Ammon's horn (tissue), 1 donor: ENCODE data around the gene HYAL2.
A peak's percentile ranks its signal among the peaks of the same experiment; 100 is the strongest.
"Not testable (repeated sequence)": the region's sequence is repeated elsewhere in the genome, so short reads cannot be mapped to it uniquely, and the experiment has no call there.

Experiments
- DNase-seq: peaks from one replicate; pipeline ENCODE4 v3.0.0-alpha.2; 2016; ENCODE audit warnings: low spot score

The HYAL2 gene

GRCh38 chr3:50327129-50327528 is 4.6 kb upstream of the HYAL2 start:
- no peak for DNase-seq

GRCh38 chr3:50326182-50326541 is 3.6 kb upstream of the HYAL2 start:
- DNase-seq, result no peak

- DNase-seq, result no peak
These were observed 3.1 kb upstream of the HYAL2 start for GRCh38 chr3:50325497-50326181.

- DNase-seq, result no peak
These were observed 2.6 kb upstream of the HYAL2 start for GRCh38 chr3:50325113-50325480.

- DNase-seq, result peak; percentile 78
These were observed 2.0 kb upstream of the HYAL2 start for GRCh38 chr3:50324351-50325112.

GRCh38 chr3:50323614-50324199 is 1.2 kb upstream of the HYAL2 start:
- DNase-seq, result no peak

- no peak for DNase-seq
These were observed 601 bp upstream of the HYAL2 start for GRCh38 chr3:50323092-50323600.

- DNase-seq, result no peak
These were observed 495 bp downstream of the HYAL2 start for GRCh38 chr3:50322115-50322385.

- DNase-seq, result peak; percentile 93
These were observed 1.0 kb downstream of the HYAL2 start for GRCh38 chr3:50321336-50322114.

- DNase-seq, result peak; percentile 84
These were observed 1.7 kb downstream of the HYAL2 start for GRCh38 chr3:50320853-50321335.

- DNase-seq, result no peak
These were observed 2.5 kb downstream of the HYAL2 start for GRCh38 chr3:50319894-50320625.

- no peak for DNase-seq
These were observed 3.2 kb downstream of the HYAL2 start for GRCh38 chr3:50319181-50319893.

GRCh38 chr3:50318615-50319014 is 3.9 kb downstream of the HYAL2 start:
- no peak for DNase-seq

- DNase-seq, result no peak
These were observed 4.4 kb downstream of the HYAL2 start for GRCh38 chr3:50318163-50318562.

- DNase-seq, result no peak
These were observed 5.2 kb downstream of the HYAL2 start for GRCh38 chr3:50317300-50317699.

- DNase-seq, result no peak
These were observed 5.8 kb downstream of the HYAL2 start for GRCh38 chr3:50316657-50317242.

GRCh38 chr3:50314816-50315215 is 7.7 kb downstream of the HYAL2 start:
- DNase-seq, result no peak

GRCh38 chr3:50314342-50314741 is 8.2 kb downstream of the HYAL2 start:
- DNase-seq, result no peak

- not testable (repeated sequence) for DNase-seq
These were observed 10.5 kb downstream of the HYAL2 start for GRCh38 chr3:50312041-50312440.

- no peak for DNase-seq
These were observed 17.9 kb downstream of the HYAL2 start for GRCh38 chr3:50304601-50305000.
